ENCODE data around the gene PAX2.

The PAX2 gene

DNA sequence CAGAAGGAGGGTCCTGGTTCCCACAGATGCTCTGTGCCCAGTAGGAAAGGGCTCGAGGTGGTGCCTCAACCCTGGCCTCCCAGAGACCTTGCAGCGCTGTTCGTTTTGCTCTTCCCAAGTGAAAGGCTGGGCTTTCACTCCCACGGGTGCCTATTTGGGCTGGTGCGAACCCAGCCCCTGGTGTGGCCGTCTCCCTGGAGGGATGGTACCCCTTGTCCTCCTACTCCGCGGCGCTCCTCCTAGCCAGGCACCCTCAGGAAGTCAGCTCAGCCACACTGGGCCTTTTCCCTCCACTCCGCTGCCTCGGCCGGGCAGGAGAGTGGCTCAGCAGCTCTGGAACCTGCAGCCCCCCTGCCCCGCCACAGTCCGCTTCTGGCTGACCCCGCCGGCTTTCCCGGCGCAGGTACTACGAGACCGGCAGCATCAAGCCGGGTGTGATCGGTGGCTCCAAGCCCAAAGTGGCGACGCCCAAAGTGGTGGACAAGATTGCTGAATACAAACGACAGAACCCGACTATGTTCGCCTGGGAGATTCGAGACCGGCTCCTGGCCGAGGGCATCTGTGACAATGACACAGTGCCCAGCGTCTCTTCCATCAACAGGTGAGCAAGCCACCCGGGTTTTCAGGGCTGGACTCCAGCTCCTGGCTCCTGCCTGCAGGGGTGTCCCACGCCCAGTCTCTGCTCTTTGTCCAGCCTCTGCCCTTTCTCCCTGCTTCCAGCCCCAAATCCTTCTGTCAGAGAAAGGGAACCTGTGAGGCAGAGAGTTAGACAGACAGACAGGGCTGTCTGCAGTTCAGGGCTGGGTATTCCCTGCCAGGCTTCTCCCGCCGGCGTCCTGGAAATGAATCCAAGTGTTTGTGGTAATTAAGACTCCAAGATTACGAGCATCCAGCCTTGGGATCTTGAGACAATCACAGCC is 5.2 kb downstream of the PAX2 start:
- no peaks in the 10 kb centered on the region for H3K4me1 ChIP-seq
- no peak overlapping the region for H3K9ac ChIP-seq
- H3K4me2 ChIP-seq: no peak overlapping the region
- no peaks in the 10 kb centered on the region for H3K9me3 ChIP-seq
- TF ChIP-seq Cebpa-rat (IDR thresholded peaks at IDR 0.05): no peak
- H4K20me1 ChIP-seq: peaks cover 75% of the 10 kb centered on the region
- H3K4me3 ChIP-seq: no peak overlapping the region
- no peak overlapping the region for H3K27ac ChIP-seq
- H3K36me3 ChIP-seq: no peaks in the 10 kb centered on the region
- H3K27me3 ChIP-seq: peaks cover 100% of the 10 kb centered on the region

DNA sequence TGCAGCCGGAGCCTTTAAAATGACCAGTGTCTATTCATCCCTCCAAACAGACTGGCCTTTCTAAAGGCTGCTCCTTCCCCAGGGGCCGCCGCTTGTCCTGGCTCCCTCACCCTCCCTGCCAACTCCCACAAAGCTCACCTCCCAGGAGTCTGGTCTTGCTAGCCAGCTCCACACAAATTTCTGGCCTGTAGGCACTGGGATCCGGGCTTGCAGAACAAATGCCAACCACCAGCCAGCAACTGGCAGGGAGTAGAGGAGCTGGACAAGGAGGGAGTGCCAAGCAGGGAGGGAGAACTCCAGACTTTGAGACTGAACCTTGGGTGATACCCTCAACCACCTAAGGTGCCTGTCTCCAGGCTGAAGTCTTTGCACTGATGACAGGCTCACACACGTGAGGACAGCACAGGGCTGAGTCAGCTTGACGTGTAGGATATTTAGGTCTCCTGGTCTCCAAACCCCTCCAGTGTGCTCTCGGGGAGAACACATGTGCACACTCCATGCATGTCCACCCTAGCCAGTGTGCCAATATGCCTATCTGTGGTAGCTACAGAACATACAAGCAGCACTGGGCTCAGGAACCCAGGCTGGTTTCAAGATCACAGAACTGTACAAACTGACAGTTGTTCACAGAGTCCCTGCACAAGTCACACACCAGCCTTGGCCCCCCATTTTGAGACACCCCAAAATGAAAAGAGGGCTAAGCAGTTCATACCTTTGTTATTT is 6.0 kb downstream of the PAX2 start:
- Histone ChIP-seq H3K4me3 (no peak overlapping the region), H3K36me3 (no peaks in the 10 kb centered on the region), H3K27me3 (peaks cover 98% of the 10 kb centered on the region)

DNA sequence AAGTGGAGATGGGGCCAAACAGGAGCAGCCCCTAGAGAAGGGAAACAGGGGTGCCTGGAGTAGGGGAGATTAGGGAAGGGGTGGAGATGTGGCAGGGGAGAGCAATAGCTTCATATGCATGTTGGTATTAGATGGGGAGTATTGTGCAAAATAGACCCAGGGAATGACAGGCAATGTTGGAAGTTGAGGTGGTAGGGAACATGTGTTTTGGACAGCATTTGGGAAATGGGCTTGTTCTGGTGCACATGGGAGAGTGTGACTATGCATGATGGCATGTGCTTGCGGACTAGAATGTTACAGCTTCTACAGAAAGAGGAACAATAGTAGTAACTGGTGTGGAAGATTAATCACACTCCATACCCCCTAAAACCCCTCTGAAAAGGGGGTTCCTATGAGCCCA is 10.4 kb downstream of the PAX2 start:
- no peaks in the 10 kb centered on the region for H3K4me1 ChIP-seq
- no peak overlapping the region for H3K4me3 ChIP-seq
- H3K9ac ChIP-seq: no peak overlapping the region
- TF ChIP-seq Cebpa-rat (IDR thresholded peaks at IDR 0.05): no peak
- no peaks in the 10 kb centered on the region for H3K36me3 ChIP-seq
- no peaks in the 10 kb centered on the region for H3K9me3 ChIP-seq
- peaks cover 22% of the 10 kb centered on the region; the same call in 1 of the 2 replicates for H4K20me1 ChIP-seq
- peaks cover 67% of the 10 kb centered on the region for H3K27me3 ChIP-seq
- no peak overlapping the region for H3K4me2 ChIP-seq
- no peak overlapping the region for H3K27ac ChIP-seq

More for the DNA sequence above, 6.0 kb downstream of the PAX2 start:
- Histone ChIP-seq H3K9me3 (no peaks in the 10 kb centered on the region), H4K20me1 (peaks cover 67% of the 10 kb centered on the region), H3K27ac (no peak overlapping the region), H3K4me1 (no peaks in the 10 kb centered on the region), H3K9ac (no peak overlapping the region), H3K4me2 (no peak overlapping the region)
- no peak for TF ChIP-seq Cebpa-rat (IDR thresholded peaks at IDR 0.05)

DNA sequence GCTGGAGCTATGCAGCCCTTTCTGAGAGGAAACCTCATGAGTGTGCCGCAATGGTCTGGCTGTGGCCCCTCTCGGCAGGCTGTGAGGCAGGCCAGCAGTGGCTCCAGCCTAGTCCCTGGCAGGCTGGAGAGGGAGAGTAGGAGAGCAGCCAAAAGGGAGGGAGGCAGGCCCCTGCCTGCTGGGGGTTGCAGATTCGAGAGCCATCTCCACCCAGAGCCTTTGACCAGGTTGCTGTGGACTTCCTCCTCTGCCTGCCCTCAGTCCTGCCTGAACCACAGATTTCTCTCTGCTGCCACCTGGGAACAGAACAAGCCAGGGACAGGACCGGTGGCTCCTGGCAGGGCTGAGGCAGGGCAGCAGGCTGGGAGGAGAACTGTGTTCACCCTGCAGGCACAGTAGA is 13.9 kb downstream of the PAX2 start:
- Histone ChIP-seq H4K20me1 (no peaks in the 10 kb centered on the region; the same call in 1 of the 2 replicates), H3K27me3 (peaks cover 32% of the 10 kb centered on the region), H3K9me3 (no peaks in the 10 kb centered on the region), H3K4me3 (no peak overlapping the region), H3K4me1 (no peaks in the 10 kb centered on the region), H3K27ac (no peak overlapping the region), H3K9ac (no peak overlapping the region), H3K36me3 (no peaks in the 10 kb centered on the region), H3K4me2 (no peak overlapping the region)
- no peak for TF ChIP-seq Cebpa-rat (IDR thresholded peaks at IDR 0.05)

DNA sequence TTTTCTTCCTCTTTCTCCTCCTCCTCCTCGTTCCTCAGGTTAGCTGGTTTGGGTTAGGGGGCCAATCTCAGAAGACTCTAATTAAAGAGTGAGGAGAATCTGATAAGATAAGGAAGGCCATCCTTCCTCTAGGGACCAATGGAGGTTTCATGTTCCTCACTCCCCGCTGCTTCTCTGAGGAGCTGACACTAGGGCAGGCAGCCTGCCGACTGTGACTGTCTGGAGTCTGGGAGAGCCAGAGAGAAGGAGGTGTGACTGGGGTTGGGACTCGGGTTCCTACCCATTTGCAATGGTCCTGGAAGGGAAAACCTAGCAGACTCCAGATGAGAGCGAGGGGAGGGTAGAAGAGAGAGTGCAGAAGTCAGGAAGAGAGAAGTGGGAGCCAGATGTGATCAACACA is 15.3 kb downstream of the PAX2 start:
- Histone ChIP-seq H3K9ac (no peak overlapping the region), H3K4me2 (no peak overlapping the region), H3K36me3 (no peaks in the 10 kb centered on the region), H3K27me3 (peaks cover 18% of the 10 kb centered on the region), H3K4me3 (no peak overlapping the region), H4K20me1 (no peaks in the 10 kb centered on the region), H3K4me1 (no peaks in the 10 kb centered on the region), H3K9me3 (no peaks in the 10 kb centered on the region), H3K27ac (no peak overlapping the region)
- no peak for TF ChIP-seq Cebpa-rat (IDR thresholded peaks at IDR 0.05)

DNA sequence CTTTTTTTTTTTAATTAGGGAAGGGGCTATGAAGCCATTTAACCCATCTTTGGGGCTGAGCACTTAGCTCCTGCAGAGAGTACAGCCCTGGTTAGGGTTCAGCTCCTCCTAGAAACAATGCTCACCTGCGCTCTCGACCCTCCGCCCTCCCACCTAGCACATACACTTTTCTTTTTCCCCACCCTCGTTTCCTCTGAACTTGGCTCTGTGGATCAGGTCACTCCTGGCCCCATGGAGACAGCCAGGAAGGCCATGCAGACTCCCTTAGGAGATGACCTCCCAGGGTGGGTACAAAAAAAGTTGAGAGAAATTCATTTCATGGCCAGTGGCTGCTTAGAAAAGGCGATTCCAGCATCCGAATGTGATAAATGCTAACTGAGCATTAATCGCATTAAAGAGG is 15.8 kb downstream of the PAX2 start:
- no peak overlapping the region for H3K4me2 ChIP-seq
- H3K4me1 ChIP-seq: no peaks in the 10 kb centered on the region
- H3K36me3 ChIP-seq: no peaks in the 10 kb centered on the region
- H3K27ac ChIP-seq: no peak overlapping the region
- H3K4me3 ChIP-seq: no peak overlapping the region
- no peak for TF ChIP-seq Cebpa-rat (IDR thresholded peaks at IDR 0.05)
- H3K9me3 ChIP-seq: no peaks in the 10 kb centered on the region
- H3K9ac ChIP-seq: no peak overlapping the region
- peaks cover 13% of the 10 kb centered on the region; the same call in 1 of the 2 replicates for H3K27me3 ChIP-seq
- H4K20me1 ChIP-seq: no peaks in the 10 kb centered on the region

DNA sequence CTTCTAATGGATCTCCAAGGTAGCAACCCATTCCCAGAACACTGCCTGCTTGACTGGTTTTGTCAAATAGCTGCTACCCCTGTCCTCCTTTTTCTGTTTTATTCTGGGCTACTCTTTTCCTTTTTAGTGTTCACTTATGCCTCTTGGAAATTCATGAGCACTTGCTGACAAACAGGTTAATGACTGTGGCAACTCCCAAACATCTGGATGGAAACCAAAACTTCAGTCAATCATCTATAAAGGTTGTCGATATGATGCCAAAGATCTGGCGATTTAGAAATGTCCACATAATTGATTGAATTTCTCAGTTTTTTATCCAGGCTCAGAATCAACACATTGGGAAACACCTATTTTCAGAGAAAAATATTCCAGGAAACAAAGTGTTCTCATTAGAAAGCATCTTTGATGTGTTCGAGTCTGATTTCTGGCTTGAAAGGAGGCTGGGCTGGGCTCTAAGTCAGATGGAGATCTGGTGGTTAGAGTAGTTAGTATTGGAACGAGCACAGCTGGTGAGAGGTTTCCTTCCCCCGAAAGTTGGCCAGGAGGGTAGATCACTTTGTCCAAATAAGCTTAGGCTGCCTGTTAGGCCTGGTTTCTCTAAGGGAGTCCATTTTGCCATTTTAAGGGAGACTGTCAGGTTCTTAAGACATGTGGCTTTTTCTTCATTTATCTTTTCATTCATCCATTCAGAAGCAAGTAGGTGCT is 17.8 kb downstream of the PAX2 start:
- no peak for TF ChIP-seq Cebpa-rat (IDR thresholded peaks at IDR 0.05)
- Histone ChIP-seq H3K27me3 (no peaks in the 10 kb centered on the region; the same call in 1 of the 2 replicates), H3K27ac (no peak overlapping the region), H3K4me3 (no peak overlapping the region), H3K36me3 (no peaks in the 10 kb centered on the region), H3K4me2 (no peak overlapping the region), H3K9me3 (no peaks in the 10 kb centered on the region), H4K20me1 (no peaks in the 10 kb centered on the region), H3K4me1 (no peaks in the 10 kb centered on the region), H3K9ac (no peak overlapping the region)

DNA sequence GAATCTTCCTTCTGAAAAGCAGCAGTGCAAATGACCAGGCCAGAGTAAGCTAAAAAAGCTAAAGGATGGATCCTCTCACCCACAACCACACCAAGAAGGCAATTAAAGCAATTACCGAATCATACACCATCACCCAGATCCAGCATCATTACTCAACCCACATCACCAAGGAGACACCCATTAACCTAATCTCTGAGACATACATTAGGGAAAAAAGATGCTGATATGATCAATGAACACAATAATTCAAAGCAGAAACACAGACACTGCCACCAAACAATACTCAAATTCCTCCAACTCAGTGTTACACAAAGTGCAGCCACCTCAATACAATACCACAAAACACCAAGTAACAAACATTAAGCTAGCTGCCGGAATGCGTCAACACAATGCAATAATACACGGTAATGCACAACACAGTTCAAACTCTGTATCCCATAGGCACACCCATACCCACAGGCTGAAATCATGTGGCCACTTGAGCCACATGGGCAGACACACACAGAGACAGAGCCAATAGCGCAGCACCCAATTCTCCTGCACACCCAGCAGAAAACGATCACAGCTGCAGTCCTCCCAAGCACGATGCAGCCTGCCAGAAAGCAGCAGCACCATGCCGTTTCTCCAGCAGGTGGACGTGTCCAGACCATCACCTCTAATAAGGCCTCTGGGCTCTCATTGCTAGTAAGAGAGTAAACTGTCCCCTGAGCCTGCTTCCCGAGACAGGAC is 21.5 kb downstream of the PAX2 start:
- H3K27ac ChIP-seq: no peak overlapping the region
- no peaks in the 10 kb centered on the region for H3K4me1 ChIP-seq
- no peaks in the 10 kb centered on the region for H3K36me3 ChIP-seq
- H4K20me1 ChIP-seq: no peaks in the 10 kb centered on the region
- H3K4me2 ChIP-seq: no peak overlapping the region
- H3K9me3 ChIP-seq: no peaks in the 10 kb centered on the region
- H3K9ac ChIP-seq: no peak overlapping the region
- no peak overlapping the region for H3K4me3 ChIP-seq
- TF ChIP-seq Cebpa-rat (IDR thresholded peaks at IDR 0.05): no peak
- H3K27me3 ChIP-seq: no peaks in the 10 kb centered on the region; the same call in 1 of the 2 replicates

DNA sequence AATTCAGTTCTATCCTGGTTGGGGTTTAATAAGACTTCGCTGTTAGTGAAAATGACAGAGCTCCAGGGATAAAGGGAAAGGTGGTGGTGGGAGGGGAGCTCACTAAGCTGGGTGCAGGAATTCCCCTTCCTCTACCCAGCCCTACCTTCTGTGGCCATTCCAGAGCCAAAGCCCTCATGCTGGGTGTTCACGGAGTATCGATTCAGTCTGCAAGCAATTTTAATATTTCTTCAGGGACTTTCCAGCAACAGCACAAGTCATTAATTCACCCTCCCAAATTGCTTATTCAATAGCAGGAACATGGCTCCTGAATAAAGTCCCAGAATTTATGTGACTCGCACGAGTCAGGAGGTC is 22.0 kb downstream of the PAX2 start:
- no peaks in the 10 kb centered on the region for H3K4me1 ChIP-seq
- no peaks in the 10 kb centered on the region for H3K36me3 ChIP-seq
- H3K27me3 ChIP-seq: no peaks in the 10 kb centered on the region; the same call in 1 of the 2 replicates
- no peaks in the 10 kb centered on the region for H4K20me1 ChIP-seq
- no peaks in the 10 kb centered on the region for H3K9me3 ChIP-seq
- H3K27ac ChIP-seq: no peak overlapping the region
- H3K4me2 ChIP-seq: no peak overlapping the region
- TF ChIP-seq Cebpa-rat (IDR thresholded peaks at IDR 0.05): no peak
- H3K9ac ChIP-seq: no peak overlapping the region
- no peak overlapping the region for H3K4me3 ChIP-seq

Measured in BLaER1 (cell line).